Erythroblast (primary cell): ENCODE results near the gene NCKAP5.

Experiments used
- DNase-seq, 2 experiments: peaks; one replicate each; lab custom pipeline; 2025; lab: John Stamatoyannopoulos, UW
- GATA1 ChIP-seq: IDR thresholded peaks from 2 replicates; pipeline ENCODE4 v1.6.1; 2011; ENCODE audit warnings: low read depth, mild to moderate bottlenecking, control low read depth, low read length, moderate library complexity
- POLR2A ChIP-seq: IDR thresholded peaks from 2 replicates; pipeline ENCODE4 v1.6.1; 2011; ENCODE audit warnings: mild to moderate bottlenecking, low read length

The NCKAP5 gene

DNA sequence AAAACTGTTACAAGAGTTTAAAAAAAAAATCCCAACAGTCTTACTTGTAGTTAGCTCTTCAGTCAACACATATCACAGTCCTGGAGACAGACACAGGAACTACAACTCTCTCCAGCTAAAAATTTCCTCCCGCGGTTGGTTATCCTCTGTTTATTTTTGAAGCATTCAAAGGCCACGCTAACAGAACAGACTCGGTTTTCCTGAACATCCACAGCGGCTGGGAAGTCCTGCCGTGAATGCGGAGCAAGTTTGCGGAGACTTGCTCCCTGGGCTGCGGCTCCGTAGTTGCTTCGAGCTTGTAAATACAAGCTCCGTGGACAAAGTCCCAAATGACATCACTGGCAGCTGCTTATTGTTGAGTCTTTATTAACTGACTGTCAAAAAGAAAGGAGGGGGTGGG, at the start of gene NCKAP5:
TSS of gene NCKAP5 (minus strand) at position 292 of the 400 bp plus-strand sequence. CDS start 50,937 bp downstream, outside the sequence.
- no peak for TF ChIP-seq GATA1
- no peak for TF ChIP-seq POLR2A
- DNase-seq: no peak

- no peak for TF ChIP-seq GATA1
- DNase-seq: no peak
These were observed 41.4 kb upstream of the NCKAP5 start for GRCh38 chr2:133609664-133610063.

DNA sequence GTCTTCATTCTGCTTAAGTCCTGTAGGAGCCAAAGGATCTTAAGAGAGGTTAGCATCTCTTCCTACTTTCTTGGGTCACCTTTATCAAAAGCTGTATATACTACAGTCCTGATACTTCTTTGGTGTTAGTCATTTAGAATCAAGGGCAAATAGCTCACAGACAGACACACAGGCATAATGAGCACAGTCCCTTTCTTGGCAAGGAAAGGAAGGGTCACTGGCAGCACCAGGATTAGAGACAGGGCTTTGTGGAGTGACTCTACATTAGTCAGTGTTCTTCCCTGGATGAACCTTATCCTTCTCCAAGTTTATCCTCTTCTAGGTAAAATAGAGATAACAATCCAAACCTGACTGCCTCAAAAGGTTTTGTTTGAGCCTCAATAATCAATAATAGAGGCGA, 40.0 kb upstream of the NCKAP5 start:
- no peak for DNase-seq
- TF ChIP-seq POLR2A (no peak), GATA1 (no peak)

GRCh38 chr2:133607679-133608078, 39.4 kb upstream of the NCKAP5 start:
- no peak for TF ChIP-seq GATA1
- TF ChIP-seq POLR2A: no peak
- DNase-seq: no peak

DNA sequence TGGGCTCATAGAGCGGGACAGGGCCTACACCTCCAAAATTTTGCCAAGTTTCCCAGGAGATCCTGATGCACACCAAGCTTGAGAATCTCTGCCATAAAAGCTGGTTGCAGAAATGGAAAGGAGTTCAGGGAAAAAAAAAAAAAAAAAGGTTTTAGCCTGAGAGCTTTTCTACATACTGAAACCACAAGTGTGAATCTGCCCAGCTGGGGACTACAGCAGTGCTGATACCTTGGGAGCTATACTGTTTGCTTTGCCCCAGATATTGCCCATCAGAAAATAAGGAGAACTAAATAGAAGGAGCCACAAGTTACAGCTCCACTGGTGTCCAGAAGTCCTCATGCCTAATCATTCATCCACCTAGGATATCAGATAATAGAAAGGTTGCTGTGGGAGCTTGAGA, 38.4 kb upstream of the NCKAP5 start:
- no peak for TF ChIP-seq GATA1
- TF ChIP-seq POLR2A: no peak
- DNase-seq: no peak

GRCh38 chr2:133605766-133606137, 37.5 kb upstream of the NCKAP5 start:
- DNase-seq: no peak
- TF ChIP-seq POLR2A: no peak
- no peak for TF ChIP-seq GATA1

GRCh38 chr2:133605011-133605765, 36.9 kb upstream of the NCKAP5 start:
- no peak for TF ChIP-seq GATA1
- no peak for TF ChIP-seq POLR2A
- DNase-seq: no peak

DNA sequence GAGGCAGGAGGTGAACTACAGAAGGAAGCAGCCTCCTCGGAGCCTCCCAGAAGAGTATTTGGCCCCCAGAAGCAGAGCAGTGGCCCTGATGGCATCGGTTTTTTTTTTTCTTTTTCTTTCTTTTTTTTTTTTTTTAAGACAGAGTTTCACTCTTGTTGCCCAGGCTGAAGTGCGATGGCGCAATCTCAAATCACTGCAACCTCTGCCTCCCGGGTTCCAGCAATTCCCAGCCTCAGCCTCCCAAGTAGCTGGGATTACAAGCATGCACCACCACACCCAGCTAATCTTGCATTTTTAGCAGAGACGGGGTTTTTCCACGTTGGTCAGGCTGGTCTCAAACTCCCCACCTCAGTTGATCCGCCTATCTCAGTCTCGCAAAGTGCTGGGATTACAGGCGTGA, 34.8 kb upstream of the NCKAP5 start:
- no peak for DNase-seq

DNA sequence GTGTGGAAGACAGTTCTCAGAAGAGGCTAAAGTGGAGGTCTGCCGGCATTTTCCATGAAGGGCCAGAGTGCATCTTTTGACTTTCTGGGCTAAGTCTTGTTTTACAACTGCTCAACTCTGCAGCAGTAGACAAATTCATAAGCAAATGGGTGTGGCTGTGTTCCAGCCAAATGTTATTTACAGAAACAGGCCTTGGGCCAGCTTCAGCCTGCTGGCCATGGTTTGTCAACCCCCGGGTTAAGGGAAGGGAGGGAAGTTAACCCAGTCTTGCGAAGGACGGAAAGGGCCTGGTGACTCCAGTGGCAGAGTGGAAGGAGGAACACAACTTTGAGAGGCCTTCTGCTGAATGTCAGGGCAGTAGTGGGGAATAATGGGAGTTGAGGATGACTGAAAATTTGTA, 34.3 kb upstream of the NCKAP5 start:
- TF ChIP-seq POLR2A: no peak
- TF ChIP-seq GATA1: no peak
- DNase-seq: no peak

More for the DNA sequence above, 34.8 kb upstream of the NCKAP5 start:
- no peak for TF ChIP-seq POLR2A
- no peak for TF ChIP-seq GATA1

- DNase-seq: no peak
- no peak for TF ChIP-seq POLR2A
- TF ChIP-seq GATA1: no peak
These were observed 32.1 kb upstream of the NCKAP5 start for GRCh38 chr2:133600266-133600928.

DNA sequence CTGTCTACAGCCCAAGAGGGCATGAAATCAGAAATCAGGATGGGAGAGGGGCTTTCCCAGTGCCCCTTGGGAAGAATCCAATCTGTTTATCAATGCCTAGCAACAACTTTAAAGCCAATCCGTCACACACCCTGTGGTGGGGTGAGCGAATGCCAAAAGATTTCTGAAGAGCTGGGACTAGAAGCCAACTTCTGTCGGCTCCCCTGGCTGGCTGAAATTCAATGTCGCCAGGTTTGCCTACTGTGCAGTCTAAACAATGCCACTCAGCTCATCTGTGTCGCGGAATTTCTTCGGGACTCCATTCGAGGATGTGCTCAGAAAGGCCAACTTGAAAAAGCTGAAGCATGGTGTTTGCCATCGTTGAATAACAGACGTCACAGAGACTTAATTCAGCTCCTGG, 31.5 kb upstream of the NCKAP5 start:
- no peak for DNase-seq
- TF ChIP-seq POLR2A (no peak), GATA1 (no peak)

- no peak for DNase-seq
- no peak for TF ChIP-seq POLR2A
- TF ChIP-seq GATA1: no peak
These were observed 31.0 kb upstream of the NCKAP5 start for GRCh38 chr2:133599211-133599803.

GRCh38 chr2:133598769-133599168, 30.5 kb upstream of the NCKAP5 start:
- no peak for TF ChIP-seq POLR2A
- no peak for TF ChIP-seq GATA1
- DNase-seq: no peak

- no peak for DNase-seq
- no peak for TF ChIP-seq GATA1
- TF ChIP-seq POLR2A: no peak
These were observed 28.6 kb upstream of the NCKAP5 start for GRCh38 chr2:133596701-133597393.
